Gastroesophageal sphincter (tissue), 4 donors: Measurements from ENCODE around the gene ZNF783. TPM values are rescaled to one million over a fixed set of nuclear protein-coding genes. Genes with fewer than 3 reads are reported as not detected.

ENCODE experiments used
- ATAC-seq: fragments of 150-250 bp; one replicate; pipeline ENCODE4 v1.9.1; 2016; ENCODE audit warnings: mild to moderate bottlenecking, moderate library complexity
- H3K27ac ChIP-seq, 4 donors: fragments of 200-600 bp; sonication (generic) in 3 of 4; 1 replicate in 3 of 4; 2 replicates in 1 of 4; pipeline ENCODE4 v1.5.1; 2016 to 2019
- H3K27me3 ChIP-seq: fragments of 200-600 bp; sonication (generic); one replicate; pipeline ENCODE4 v1.5.1; 2019
- H3K36me3 ChIP-seq, 2 donors: fragments of 200-600 bp; sonication (generic); one replicate each; pipeline ENCODE4 v1.5.1; 2019; ENCODE audit warnings: control low read depth in 1 of 2
- H3K4me1 ChIP-seq, 3 donors: fragments of 200-600 bp; sonication (generic); 1 replicate in 2 of 3; 2 replicates in 1 of 3; pipeline ENCODE4 v1.5.1; 2016 to 2019; ENCODE audit warnings: control low read depth in 2 of 3
- H3K4me3 ChIP-seq, 2 donors: fragments of 200-600 bp; sonication (generic); one replicate each; pipeline ENCODE4 v1.5.1; 2019; ENCODE audit warnings: mild to moderate bottlenecking in 1 of 2, moderate library complexity in 1 of 2
- H3K9me3 ChIP-seq, 3 donors: fragments of 200-600 bp; sonication (generic); one replicate each; pipeline ENCODE4 v1.5.1; 2017 to 2019; ENCODE audit warnings: control low read depth in 2 of 3
- CTCF ChIP-seq, 4 experiments: fragments of 200-600 bp in 2 of 4; fragments of 450-650 bp in 2 of 4; sonication (generic) in 1 of 4; IDR thresholded peaks; one replicate each; pipeline ENCODE4 v1.5.1; 2017 to 2019; ENCODE audit warnings: antibody characterized with exemption in 4 of 4, mild to moderate bottlenecking in 2 of 4, moderate library complexity in 2 of 4
- EP300 ChIP-seq: sonication (generic); formaldehyde crosslinking; IDR thresholded peaks from one replicate; pipeline ENCODE4 v1.6.1; 2017; ENCODE audit warnings: antibody characterized with exemption, mild to moderate bottlenecking
- POLR2A ChIP-seq, 2 donors: fragments of 450-650 bp; IDR thresholded peaks; one replicate each; pipeline ENCODE4 v1.6.1; 2017; ENCODE audit warnings: antibody characterized with exemption in 2 of 2, mild to moderate bottlenecking in 2 of 2, moderate library complexity in 1 of 2
- POLR2AphosphoS5 ChIP-seq: sonication (generic); formaldehyde crosslinking; IDR thresholded peaks from one replicate; pipeline ENCODE4 v1.6.1; 2017; ENCODE audit warnings: antibody characterized with exemption
- WGBS, 2 donors: methylation state at CpG; one replicate each; pipeline ENCODE4 v1.1.5; 2018; ENCODE audit warnings: low coverage in 1 of 2; 5-methylcytosine and 5-hydroxymethylcytosine counted together
- total RNA-seq, 4 donors: library from RNA; depleted of rRNA; stranded (reverse); fragments of >200 nt; gene quantifications; one replicate each; pipeline ENCODE4 v1.1.0, GENCODE V29; 2016

ZNF783 gene
- total RNA-seq, 4 donors from 2014 or later, result 8.5 to 17.0 (median 13.1) TPM

DNA sequence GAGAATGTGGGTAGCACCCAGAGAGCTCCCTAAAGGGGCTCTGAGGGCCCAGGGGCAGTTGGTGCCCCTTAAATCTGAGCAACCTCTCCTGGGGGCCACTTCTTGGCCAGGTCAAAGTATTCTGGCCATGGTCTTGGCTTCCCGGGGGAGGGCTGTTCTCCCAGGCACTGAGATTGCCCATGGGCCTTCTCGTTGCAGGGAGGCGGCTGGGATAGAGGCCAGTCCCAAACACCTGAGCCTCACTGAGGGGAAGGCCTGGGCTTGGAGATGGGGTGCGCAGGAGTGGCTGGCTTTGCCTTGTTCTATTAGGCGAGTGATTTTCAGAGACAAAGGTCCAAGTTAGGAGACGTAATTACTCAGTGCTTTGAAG is 33.5 kb downstream of the ZNF783 start:
- no peaks in the 10 kb centered on the region for H3K27me3 ChIP-seq
- peaks cover 0 to 66% of the 10 kb centered on the region in 2 donors for H3K36me3 ChIP-seq
- TF ChIP-seq POLR2A (IDR thresholded peaks at IDR 0.05) (no peak), EP300 (no peak), POLR2AphosphoS5 (no peak), CTCF (IDR thresholded peaks at IDR 0.05) (no peak)

GRCh38 chr7:149296368-149296767 is 34.4 kb downstream of the ZNF783 start:
- no peak overlapping the region for H3K4me3 ChIP-seq
- no peak overlapping the region for H3K27ac ChIP-seq
- no peak for ATAC-seq
- H3K36me3 ChIP-seq, result peaks cover 0 to 56% of the 10 kb centered on the region in 2 donors
- whole genome bisulfite sequencing, 2 donors, result 83 to 92% methylated on average over 1 to 2 of the region's 4 CpGs
- TF ChIP-seq POLR2A (IDR thresholded peaks at IDR 0.05) (no peak), POLR2AphosphoS5 (no peak), CTCF (IDR thresholded peaks at IDR 0.05) (no peak), EP300 (no peak)
- H3K27me3 ChIP-seq, result no peaks in the 10 kb centered on the region
- H3K4me1 ChIP-seq, result no peaks in the 10 kb centered on the region
- no peaks in the 10 kb centered on the region for H3K9me3 ChIP-seq

More for the DNA sequence above, 33.5 kb downstream of the ZNF783 start:
- 100% methylated on average over 2 of the region's 6 CpGs; no CpG with 5 or more reads in 1 of the 2 donors for whole genome bisulfite sequencing, 2 donors
- no peak for ATAC-seq
- H3K4me1 ChIP-seq, result no peaks in the 10 kb centered on the region
- H3K27ac ChIP-seq, result no peak overlapping the region
- no peak overlapping the region for H3K4me3 ChIP-seq
- no peaks in the 10 kb centered on the region for H3K9me3 ChIP-seq

DNA sequence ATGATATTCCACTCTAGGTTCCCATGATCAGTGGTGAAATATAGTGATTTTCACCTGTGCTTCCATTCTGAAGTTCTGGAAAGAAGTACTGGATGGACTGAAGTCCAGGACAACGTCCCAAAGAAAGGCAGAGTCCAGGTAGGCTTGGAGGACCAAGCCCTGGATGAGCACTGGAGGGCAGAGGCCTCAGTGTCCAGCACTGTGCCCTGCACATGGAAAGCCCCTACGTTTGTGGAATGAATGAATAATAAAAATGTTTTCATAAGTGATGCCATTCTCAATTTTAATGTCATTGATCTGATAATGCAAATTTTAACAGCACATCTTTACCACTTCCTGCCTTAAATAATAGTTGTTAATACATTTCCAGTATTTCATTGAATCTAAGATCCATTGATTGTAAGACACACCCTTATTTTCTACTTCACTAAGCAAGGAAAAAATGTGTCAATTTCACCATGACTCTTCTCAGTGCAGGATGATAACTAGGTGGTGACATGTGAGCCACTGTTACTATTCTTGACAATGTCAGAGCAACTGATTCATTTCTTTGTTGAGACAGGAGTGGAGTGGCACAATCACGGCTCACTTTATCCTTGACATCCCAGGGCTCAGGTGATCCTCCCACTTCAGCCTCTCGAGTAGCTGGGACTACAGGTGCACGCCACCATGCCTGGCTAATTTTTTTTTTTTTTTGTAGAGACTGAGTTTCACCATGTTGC is 35.2 kb downstream of the ZNF783 start:
- Histone ChIP-seq H3K9me3 (no peaks in the 10 kb centered on the region), H3K27ac (no peak overlapping the region), H3K4me3 (no peak overlapping the region), H3K27me3 (no peaks in the 10 kb centered on the region), H3K4me1 (no peaks in the 10 kb centered on the region), H3K36me3 (peaks cover 0 to 48% of the 10 kb centered on the region in 2 donors)
- WGBS, 2 donors, result 49 to 57% methylated on average over 2 to 4 of the region's 5 CpGs
- TF ChIP-seq POLR2AphosphoS5 (no peak), EP300 (no peak), CTCF (IDR thresholded peaks at IDR 0.05) (no peak), POLR2A (IDR thresholded peaks at IDR 0.05) (no peak)
- no peak for ATAC-seq

DNA sequence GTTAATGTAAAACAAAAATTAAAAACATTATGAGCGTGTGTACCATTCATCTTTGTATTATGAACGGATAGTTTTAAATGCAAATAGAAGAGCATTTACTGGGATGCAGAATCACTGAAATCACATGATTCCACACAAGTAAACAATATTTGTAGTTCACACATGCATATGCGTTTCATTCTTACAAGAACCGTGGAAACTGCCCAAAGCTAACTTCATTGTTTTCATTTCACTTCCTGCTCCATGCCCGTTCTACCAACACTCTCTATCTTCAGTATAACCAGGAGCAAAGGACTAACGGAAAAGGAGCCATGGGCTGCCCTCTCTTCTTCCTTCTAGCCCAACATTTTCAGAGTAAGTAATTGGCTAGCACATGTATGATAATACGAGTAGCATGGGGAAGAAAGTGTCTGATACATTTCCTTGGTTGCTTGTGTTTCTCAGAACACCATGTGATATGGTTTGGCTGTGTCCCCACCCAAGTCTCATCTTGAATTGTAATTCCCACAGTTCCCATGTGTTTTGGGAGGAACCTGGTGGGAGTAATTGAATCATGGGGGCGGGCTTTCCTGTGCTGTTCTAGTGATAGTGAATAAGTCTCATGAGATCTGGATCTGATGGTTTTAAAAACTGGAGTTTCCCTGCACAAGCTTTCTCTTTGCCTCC is 38.8 kb downstream of the ZNF783 start:
- WGBS, 2 donors, result 63 to 75% methylated on average over 6 to 8 of the region's 8 CpGs
- no peaks in the 10 kb centered on the region for H3K9me3 ChIP-seq
- H3K27ac ChIP-seq, result no peak overlapping the region
- H3K4me3 ChIP-seq, result no peak overlapping the region
- H3K4me1 ChIP-seq, result no peaks in the 10 kb centered on the region
- no peak for ATAC-seq
- H3K27me3 ChIP-seq, result no peaks in the 10 kb centered on the region
- H3K36me3 ChIP-seq, result peaks cover 0 to 13% of the 10 kb centered on the region in 2 donors
- TF ChIP-seq POLR2AphosphoS5 (no peak), CTCF (IDR thresholded peaks at IDR 0.05) (no peak), POLR2A (IDR thresholded peaks at IDR 0.05) (no peak), EP300 (no peak)

- no peak overlapping the region for H3K27ac ChIP-seq
- no peak overlapping the region for H3K4me3 ChIP-seq
- no peaks in the 10 kb centered on the region for H3K4me1 ChIP-seq
- H3K36me3 ChIP-seq, result peaks cover 0 to 3% of the 10 kb centered on the region in 2 donors
- 90 to 95% methylated on average over 6 to 8 of the region's 12 CpGs for WGBS, 2 donors
- TF ChIP-seq EP300 (no peak), POLR2A (IDR thresholded peaks at IDR 0.05) (no peak), CTCF (IDR thresholded peaks at IDR 0.05) (no peak), POLR2AphosphoS5 (no peak)
- ATAC-seq, result no peak
- no peaks in the 10 kb centered on the region for H3K9me3 ChIP-seq
- H3K27me3 ChIP-seq, result no peaks in the 10 kb centered on the region
Observed at GRCh38 chr7:149302222-149302621, 40.2 kb downstream of the ZNF783 start.
